A549 (cell line): Measurements from ENCODE around the gene ACO1.

Source experiments
- CEBPB ChIP-seq, 2 experiments: fragments of >200 bp in 1 of 2; sonication (Bioruptor Twin) in 1 of 2; formaldehyde crosslinking in 1 of 2; IDR thresholded peaks; 2 replicates each; pipeline ENCODE4 v1.6.1; 2012 to 2016
- EP300 ChIP-seq, 2 experiments: fragments of >200 bp; sonication (Bioruptor Twin); formaldehyde crosslinking; IDR thresholded peaks; 2 replicates in 1 of 2; 3 replicates in 1 of 2; pipeline ENCODE4 v1.6.1; 2016 to 2017
- FOSL2 ChIP-seq, 2 experiments: fragments of 450-650 bp in 1 of 2; fragments of >200 bp in 1 of 2; sonication (Bioruptor Twin) in 1 of 2; formaldehyde crosslinking; IDR thresholded peaks; 2 replicates each; pipeline versions ENCODE4 v1.5.0 to v1.6.1; 2016 to 2020; ENCODE audit warnings: mild to moderate bottlenecking in 1 of 2, moderate library complexity in 1 of 2
- POLR2A ChIP-seq: IDR thresholded peaks from 2 replicates; pipeline ENCODE4 v1.6.1; 2012; ENCODE audit warnings: mild to moderate bottlenecking, low read length
- TF ChIP-seq, protein P1 (sequence below): fragments of >200 bp; sonication (Bioruptor Twin); formaldehyde crosslinking; IDR thresholded peaks from 3 replicates; pipeline ENCODE4 v1.5.1; 2016
- TF ChIP-seq, protein P2 (sequence below): IDR thresholded peaks from 2 replicates; pipeline ENCODE4 v1.6.1; 2012
- TF ChIP-seq, protein P3 (sequence below): fragments of 150-350 bp; IDR thresholded peaks from 2 replicates; pipeline ENCODE4 v1.6.1; 2014; ENCODE audit warnings: low read depth, mild to moderate bottlenecking, low read length

DNA sequence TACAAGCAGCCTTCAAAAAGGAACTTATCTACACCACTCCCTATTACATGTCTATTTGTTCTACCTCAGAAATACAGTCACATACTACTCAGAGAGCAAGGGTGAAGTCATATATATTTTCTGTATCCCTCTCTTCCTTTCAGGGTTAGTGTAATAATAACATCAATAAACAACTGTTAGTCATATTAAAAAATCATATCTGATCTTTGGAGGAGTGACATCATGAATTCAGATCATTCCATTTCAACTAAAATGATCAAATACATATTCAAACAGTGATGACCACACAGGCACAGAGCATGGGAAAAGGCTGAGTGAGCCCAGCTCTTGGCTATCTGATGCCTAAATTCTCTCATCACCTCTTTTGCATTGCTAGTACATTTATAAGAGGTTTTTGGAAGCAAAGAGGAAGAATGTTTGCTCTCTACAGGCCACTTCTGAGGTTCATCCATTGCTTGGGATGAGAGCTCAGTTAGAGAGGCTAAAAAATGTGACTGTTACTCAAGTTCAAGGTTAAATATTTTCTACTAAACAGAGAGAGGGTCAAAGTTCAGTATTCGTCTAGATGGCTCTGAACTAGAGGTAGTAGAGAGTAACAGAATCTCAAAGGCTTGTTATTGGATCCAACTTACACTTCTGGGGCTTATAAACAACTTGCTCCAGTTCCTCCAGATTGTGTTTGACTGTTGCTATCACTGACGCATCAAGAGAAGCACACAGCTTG lies 102.6 kb downstream of the ACO1 start:
- no peak for TF ChIP-seq POLR2A
- TF ChIP-seq, protein P1, sequence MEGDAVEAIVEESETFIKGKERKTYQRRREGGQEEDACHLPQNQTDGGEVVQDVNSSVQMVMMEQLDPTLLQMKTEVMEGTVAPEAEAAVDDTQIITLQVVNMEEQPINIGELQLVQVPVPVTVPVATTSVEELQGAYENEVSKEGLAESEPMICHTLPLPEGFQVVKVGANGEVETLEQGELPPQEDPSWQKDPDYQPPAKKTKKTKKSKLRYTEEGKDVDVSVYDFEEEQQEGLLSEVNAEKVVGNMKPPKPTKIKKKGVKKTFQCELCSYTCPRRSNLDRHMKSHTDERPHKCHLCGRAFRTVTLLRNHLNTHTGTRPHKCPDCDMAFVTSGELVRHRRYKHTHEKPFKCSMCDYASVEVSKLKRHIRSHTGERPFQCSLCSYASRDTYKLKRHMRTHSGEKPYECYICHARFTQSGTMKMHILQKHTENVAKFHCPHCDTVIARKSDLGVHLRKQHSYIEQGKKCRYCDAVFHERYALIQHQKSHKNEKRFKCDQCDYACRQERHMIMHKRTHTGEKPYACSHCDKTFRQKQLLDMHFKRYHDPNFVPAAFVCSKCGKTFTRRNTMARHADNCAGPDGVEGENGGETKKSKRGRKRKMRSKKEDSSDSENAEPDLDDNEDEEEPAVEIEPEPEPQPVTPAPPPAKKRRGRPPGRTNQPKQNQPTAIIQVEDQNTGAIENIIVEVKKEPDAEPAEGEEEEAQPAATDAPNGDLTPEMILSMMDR: no peak
- TF ChIP-seq, protein P2, sequence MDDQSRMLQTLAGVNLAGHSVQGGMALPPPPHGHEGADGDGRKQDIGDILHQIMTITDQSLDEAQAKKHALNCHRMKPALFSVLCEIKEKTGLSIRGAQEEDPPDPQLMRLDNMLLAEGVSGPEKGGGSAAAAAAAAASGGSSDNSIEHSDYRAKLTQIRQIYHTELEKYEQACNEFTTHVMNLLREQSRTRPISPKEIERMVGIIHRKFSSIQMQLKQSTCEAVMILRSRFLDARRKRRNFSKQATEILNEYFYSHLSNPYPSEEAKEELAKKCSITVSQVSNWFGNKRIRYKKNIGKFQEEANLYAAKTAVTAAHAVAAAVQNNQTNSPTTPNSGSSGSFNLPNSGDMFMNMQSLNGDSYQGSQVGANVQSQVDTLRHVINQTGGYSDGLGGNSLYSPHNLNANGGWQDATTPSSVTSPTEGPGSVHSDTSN: no peak
- TF ChIP-seq, protein P3, sequence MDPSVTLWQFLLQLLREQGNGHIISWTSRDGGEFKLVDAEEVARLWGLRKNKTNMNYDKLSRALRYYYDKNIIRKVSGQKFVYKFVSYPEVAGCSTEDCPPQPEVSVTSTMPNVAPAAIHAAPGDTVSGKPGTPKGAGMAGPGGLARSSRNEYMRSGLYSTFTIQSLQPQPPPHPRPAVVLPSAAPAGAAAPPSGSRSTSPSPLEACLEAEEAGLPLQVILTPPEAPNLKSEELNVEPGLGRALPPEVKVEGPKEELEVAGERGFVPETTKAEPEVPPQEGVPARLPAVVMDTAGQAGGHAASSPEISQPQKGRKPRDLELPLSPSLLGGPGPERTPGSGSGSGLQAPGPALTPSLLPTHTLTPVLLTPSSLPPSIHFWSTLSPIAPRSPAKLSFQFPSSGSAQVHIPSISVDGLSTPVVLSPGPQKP: no peak
- TF ChIP-seq FOSL2 (IDR thresholded peaks at IDR 0.05): no peak
- no peak for TF ChIP-seq FOSL2 (CRISPR knock-in tag; IDR thresholded peaks at IDR 0.05)
- TF ChIP-seq EP300 (IDR thresholded peaks at IDR 0.05): no peak
- TF ChIP-seq CEBPB (IDR thresholded peaks at IDR 0.05): no peak
